Measurements from ENCODE around the gene SEC22A. TPM values are rescaled to one million over a fixed set of nuclear protein-coding genes. Genes with fewer than 3 reads are reported as not detected.

Gene SEC22A
- total RNA-seq, 3 donors from 2014 or later, result 11.7 to 13.7 (median 11.8) TPM

GRCh38 chr3:123294296-123294938, 92.7 kb downstream of the SEC22A start:
- DNase-seq (no peak), ATAC-seq (no peak)
- intact Hi-C loops (cut with DNase I, micrococcal nuclease), result no loop called here
- H3K4me3 ChIP-seq, result no peak overlapping the region
- TF ChIP-seq CTCF (IDR thresholded peaks at IDR 0.05), result no peak
- no peaks in the 10 kb centered on the region for H3K36me3 ChIP-seq (ENCODE audit: low read depth)
- H3K9me3 ChIP-seq, result no peaks in the 10 kb centered on the region
- H3K4me1 ChIP-seq (ENCODE audit: low read depth), result no peaks in the 10 kb centered on the region

- Histone ChIP-seq H3K4me3 (no peak overlapping the region), H3K36me3 (ENCODE audit: low read depth) (no peaks in the 10 kb centered on the region), H3K9me3 (no peaks in the 10 kb centered on the region), H3K4me1 (ENCODE audit: low read depth) (no peaks in the 10 kb centered on the region)
- DNase-seq, result no peak
- ATAC-seq, result no peak
- intact Hi-C loops (cut with DNase I, micrococcal nuclease), result no loop called here
- no peak for TF ChIP-seq CTCF (IDR thresholded peaks at IDR 0.05)
Measured at GRCh38 chr3:123295171-123295900, 93.6 kb downstream of the SEC22A start.

GRCh38 chr3:123295901-123296250, 94.1 kb downstream of the SEC22A start:
- DNase-seq (no peak), ATAC-seq (no peak)
- H3K4me1 ChIP-seq (ENCODE audit: low read depth), result no peaks in the 10 kb centered on the region
- H3K4me3 ChIP-seq, result no peak overlapping the region
- no peaks in the 10 kb centered on the region for H3K9me3 ChIP-seq
- intact Hi-C loops (cut with DNase I, micrococcal nuclease), result no loop called here
- no peak for TF ChIP-seq CTCF (IDR thresholded peaks at IDR 0.05)
- no peaks in the 10 kb centered on the region for H3K36me3 ChIP-seq (ENCODE audit: low read depth)

GRCh38 chr3:123296261-123296660, 94.5 kb downstream of the SEC22A start:
- intact Hi-C loops (cut with DNase I, micrococcal nuclease), result no loop called here
- H3K4me3 ChIP-seq, result no peak overlapping the region
- no peaks in the 10 kb centered on the region for H3K36me3 ChIP-seq (ENCODE audit: low read depth)
- H3K4me1 ChIP-seq (ENCODE audit: low read depth), result no peaks in the 10 kb centered on the region
- no peaks in the 10 kb centered on the region for H3K9me3 ChIP-seq
- DNase-seq, result no peak
- ATAC-seq, result no peak
- TF ChIP-seq CTCF (IDR thresholded peaks at IDR 0.05), result no peak

GRCh38 chr3:123296836-123297626, 95.3 kb downstream of the SEC22A start:
- Histone ChIP-seq H3K9me3 (no peaks in the 10 kb centered on the region), H3K4me1 (ENCODE audit: low read depth) (no peaks in the 10 kb centered on the region), H3K36me3 (ENCODE audit: low read depth) (no peaks in the 10 kb centered on the region), H3K4me3 (no peak overlapping the region)
- intact Hi-C loops (cut with DNase I, micrococcal nuclease), result no loop called here
- DNase-seq (no peak), ATAC-seq (no peak)
- TF ChIP-seq CTCF (IDR thresholded peaks at IDR 0.05), result no peak

All from mucosa of descending colon (tissue), 3 donors.